ENCODE measurements around the gene TEX48.

DNA sequence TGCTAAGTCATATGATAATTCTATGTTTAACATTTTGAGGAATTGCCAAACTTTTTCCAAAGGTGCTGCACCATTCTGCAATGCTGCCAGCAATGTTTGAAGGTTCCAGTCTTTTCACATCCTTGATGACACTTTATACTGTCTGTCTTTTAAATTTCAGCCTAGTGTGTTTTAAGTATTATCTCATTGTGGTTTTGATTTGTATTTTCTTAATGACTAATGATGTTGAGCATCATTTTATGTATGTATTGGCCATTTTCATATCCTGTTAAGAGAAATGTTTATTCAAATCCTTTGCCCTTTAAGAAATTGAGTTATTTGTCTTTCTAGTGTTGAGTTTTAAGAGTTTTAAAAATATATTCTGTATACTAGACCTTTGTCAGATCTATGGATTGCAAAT lies 5.0 kb upstream of the TEX48 start:
- TF ChIP-seq, protein P1, sequence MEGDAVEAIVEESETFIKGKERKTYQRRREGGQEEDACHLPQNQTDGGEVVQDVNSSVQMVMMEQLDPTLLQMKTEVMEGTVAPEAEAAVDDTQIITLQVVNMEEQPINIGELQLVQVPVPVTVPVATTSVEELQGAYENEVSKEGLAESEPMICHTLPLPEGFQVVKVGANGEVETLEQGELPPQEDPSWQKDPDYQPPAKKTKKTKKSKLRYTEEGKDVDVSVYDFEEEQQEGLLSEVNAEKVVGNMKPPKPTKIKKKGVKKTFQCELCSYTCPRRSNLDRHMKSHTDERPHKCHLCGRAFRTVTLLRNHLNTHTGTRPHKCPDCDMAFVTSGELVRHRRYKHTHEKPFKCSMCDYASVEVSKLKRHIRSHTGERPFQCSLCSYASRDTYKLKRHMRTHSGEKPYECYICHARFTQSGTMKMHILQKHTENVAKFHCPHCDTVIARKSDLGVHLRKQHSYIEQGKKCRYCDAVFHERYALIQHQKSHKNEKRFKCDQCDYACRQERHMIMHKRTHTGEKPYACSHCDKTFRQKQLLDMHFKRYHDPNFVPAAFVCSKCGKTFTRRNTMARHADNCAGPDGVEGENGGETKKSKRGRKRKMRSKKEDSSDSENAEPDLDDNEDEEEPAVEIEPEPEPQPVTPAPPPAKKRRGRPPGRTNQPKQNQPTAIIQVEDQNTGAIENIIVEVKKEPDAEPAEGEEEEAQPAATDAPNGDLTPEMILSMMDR (IDR thresholded peaks at IDR 0.05; ENCODE audit: low read length): no peak
- TF ChIP-seq EZH2 (IDR thresholded peaks at IDR 0.05; ENCODE audit: borderline replicate concordance, low read length): no peak

All from OCI-LY1 (cell line).